A549 (cell line): ENCODE results near the gene LSP1. TPM values are rescaled to one million over a fixed set of nuclear protein-coding genes. Genes with fewer than 3 reads are reported as not detected.

ENCODE experiments used
- ATAC-seq, 2 experiments: fragments of 200-7000 bp in 1 of 2; fragments of >200 bp in 1 of 2; cut with Nextera tagmentation in 1 of 2; cut with Tn5 transposase in 1 of 2; 3 replicates each; pipeline versions ENCODE4 v1.8.0 to v1.9.1; 2018 to 2020; ENCODE audit warnings: mild to moderate bottlenecking in 1 of 2, moderate library complexity in 1 of 2
- CTCF ChIA-PET: fragments of 300-600 bp; sonication (Branson Sonifier 250); formaldehyde crosslinking; extraction: SDS; loops from one replicate; lab custom pipeline; 2021; ENCODE audit warnings: antibody characterized with exemption, inconsistent platforms; lab: Yijun Ruan, JAX
- POLR2A ChIA-PET: fragments of 350-600 bp; formaldehyde crosslinking; extraction: SDS; loops from one replicate; lab custom pipeline; 2021; ENCODE audit warnings: antibody characterized with exemption, inconsistent platforms; lab: Yijun Ruan, JAX
- DNase-seq, 2 experiments: peaks; one replicate each; pipeline versions ENCODE4 v3.0.0 to v3.0.0-alpha.2; 2011 to 2016; ENCODE audit warnings: low read depth in 1 of 2, low spot score in 1 of 2
- FAIRE-seq: peaks from 2 replicates; lab custom pipeline; 2011; peaks lifted over from hg19 to GRCh38; lab: Jason Lieb, UNC
- H3K27ac ChIP-seq, 2 experiments: fragments of >200 bp; sonication (Bioruptor Twin); formaldehyde crosslinking; 3 replicates each; pipeline ENCODE4 v1.5.1; 2016 to 2017
- H3K4me1 ChIP-seq: fragments of >200 bp; sonication (Bioruptor Twin); formaldehyde crosslinking; 3 replicates; pipeline ENCODE4 v1.6.1; 2016
- H3K4me2 ChIP-seq: fragments of >200 bp; sonication (Bioruptor Twin); formaldehyde crosslinking; 3 replicates; pipeline ENCODE4 v1.6.1; 2016
- H3K4me3 ChIP-seq: fragments of >200 bp; sonication (Bioruptor Twin); formaldehyde crosslinking; 3 replicates; pipeline ENCODE4 v1.5.1; 2016
- H3K9me3 ChIP-seq: fragments of >200 bp; sonication (Bioruptor Twin); formaldehyde crosslinking; 3 replicates; pipeline ENCODE4 v1.6.1; 2016
- CBX2 ChIP-seq: fragments of 200-600 bp; sonication (generic); IDR thresholded peaks from 2 replicates; pipeline ENCODE4 v1.6.1; 2016; ENCODE audit warnings: low read depth, mild to moderate bottlenecking, borderline replicate concordance
- CBX8 ChIP-seq: fragments of 200-600 bp; sonication (generic); IDR thresholded peaks from 2 replicates; pipeline ENCODE4 v1.6.1; 2016
- CHD2 ChIP-seq: fragments of 150-350 bp; IDR thresholded peaks from 2 replicates; pipeline ENCODE4 v1.6.1; 2014; ENCODE audit warnings: low read length; ENCODE audit not compliant: partially characterized antibody
- EHF ChIP-seq: fragments of 250-450 bp; sonication (Bioruptor Pico); IDR thresholded peaks from 2 replicates; pipeline ENCODE4 v1.5.0; 2020; ENCODE audit warnings: mild to moderate bottlenecking
- FOXS1 ChIP-seq: fragments of 250-450 bp; sonication (Bioruptor Pico); IDR thresholded peaks from 2 replicates; pipeline ENCODE4 v1.5.0; 2020; ENCODE audit warnings: mild to moderate bottlenecking, moderate library complexity
- GATA3 ChIP-seq: IDR thresholded peaks from 2 replicates; pipeline ENCODE4 v1.6.1; 2012; ENCODE audit warnings: borderline replicate concordance
- HOXB5 ChIP-seq: fragments of 250-450 bp; sonication (Bioruptor Pico); IDR thresholded peaks from 2 replicates; pipeline ENCODE4 v1.5.0; 2020; ENCODE audit warnings: mild to moderate bottlenecking, moderate library complexity
- JUNB ChIP-seq: fragments of >200 bp; sonication (Bioruptor Twin); formaldehyde crosslinking; IDR thresholded peaks from 2 replicates; pipeline ENCODE4 v1.6.1; 2016
- KDM1A ChIP-seq: fragments of 200-600 bp; sonication (generic); IDR thresholded peaks from 2 replicates; pipeline ENCODE4 v1.6.1; 2016; ENCODE audit warnings: low read depth, mild to moderate bottlenecking
- MAFK ChIP-seq: fragments of 450-650 bp; IDR thresholded peaks from 2 replicates; pipeline ENCODE4 v1.6.1; 2014; ENCODE audit not compliant: partially characterized antibody
- NFE2L2 ChIP-seq: fragments of 150-350 bp; conservative IDR thresholded peaks from 2 replicates; pipeline ENCODE4 v1.6.1; 2014; ENCODE audit warnings: low read length
- NPAS2 ChIP-seq: fragments of 250-450 bp; sonication (Bioruptor Pico); IDR thresholded peaks from 2 replicates; pipeline ENCODE4 v1.8.0; 2022; ENCODE audit warnings: mild to moderate bottlenecking, moderate library complexity, borderline replicate concordance
- POLR2A ChIP-seq: IDR thresholded peaks from 2 replicates; pipeline ENCODE4 v1.6.1; 2012; ENCODE audit warnings: mild to moderate bottlenecking, low read length
- RARB ChIP-seq: fragments of 250-450 bp; sonication (Bioruptor Pico); IDR thresholded peaks from 2 replicates; pipeline ENCODE4 v1.8.0; 2021; ENCODE audit warnings: mild to moderate bottlenecking, moderate library complexity
- RCOR1 ChIP-seq: fragments of 150-350 bp; IDR thresholded peaks from 2 replicates; pipeline ENCODE4 v1.6.1; 2014; ENCODE audit warnings: antibody characterized with exemption, low read length, low read depth
- RNF2 ChIP-seq: fragments of 200-600 bp; sonication (generic); IDR thresholded peaks from 2 replicates; pipeline ENCODE4 v1.6.1; 2016; ENCODE audit warnings: low read depth, mild to moderate bottlenecking, antibody characterized with exemption, moderate library complexity, borderline replicate concordance
- TFCP2L1 ChIP-seq: fragments of 250-450 bp; sonication (Bioruptor Pico); IDR thresholded peaks from 2 replicates; pipeline ENCODE4 v1.5.0; 2021; ENCODE audit warnings: mild to moderate bottlenecking
- ZFP36 ChIP-seq: fragments of 450-650 bp; IDR thresholded peaks from 2 replicates; pipeline ENCODE4 v1.6.1; 2014; ENCODE audit warnings: borderline replicate concordance; ENCODE audit not compliant: partially characterized antibody
- ZNF302 ChIP-seq: fragments of 250-450 bp; sonication (Bioruptor Pico); IDR thresholded peaks from 2 replicates; pipeline ENCODE4 v1.9.0; 2021; ENCODE audit warnings: inconsistent platforms, mild to moderate bottlenecking, moderate library complexity
- ZSCAN20 ChIP-seq: fragments of 250-450 bp; sonication (Bioruptor Pico); IDR thresholded peaks from 2 replicates; pipeline ENCODE4 v1.8.0; 2022; ENCODE audit warnings: mild to moderate bottlenecking, moderate library complexity
- WGBS: methylation state at CpG from one replicate; pipeline ENCODE4 v1.1.6; 2017; ENCODE audit errors: missing lambda C conversion rate; 5-methylcytosine and 5-hydroxymethylcytosine counted together
- polyA plus RNA-seq, 4 experiments: library from polyadenylated mRNA; depleted of rRNA in 3 of 4; stranded (reverse); fragments of >200 nt; fragmentation: RNase III in 1 of 4; extraction: RNeasy Plus Mini Kit Qiagen cat#74134 plus additional on column Dnase treatment in 1 of 4; gene quantifications; 2 replicates in 3 of 4; 3 replicates in 1 of 4; pipeline ENCODE4 v1.2.3, GENCODE V29; 2011 to 2017
- TF ChIP-seq, protein P1 (sequence below): IDR thresholded peaks from 2 replicates; pipeline ENCODE4 v1.6.1; 2012; ENCODE audit warnings: low read depth, borderline replicate concordance
- TF ChIP-seq, protein P2 (sequence below): IDR thresholded peaks from 2 replicates; pipeline ENCODE4 v1.6.1; 2012
- TF ChIP-seq, protein P3 (sequence below): IDR thresholded peaks from 2 replicates; pipeline ENCODE4 v1.6.1; 2012
- TF ChIP-seq, protein P4 (sequence below): fragments of >200 bp; sonication (Bioruptor Twin); formaldehyde crosslinking; IDR thresholded peaks from 3 replicates; pipeline ENCODE4 v1.5.1; 2016

The LSP1 gene
- polyA plus RNA-seq, 2 of the 4 experiments (the other 2 are of a cell fraction) = 0.67 to 3.5 TPM

DNA sequence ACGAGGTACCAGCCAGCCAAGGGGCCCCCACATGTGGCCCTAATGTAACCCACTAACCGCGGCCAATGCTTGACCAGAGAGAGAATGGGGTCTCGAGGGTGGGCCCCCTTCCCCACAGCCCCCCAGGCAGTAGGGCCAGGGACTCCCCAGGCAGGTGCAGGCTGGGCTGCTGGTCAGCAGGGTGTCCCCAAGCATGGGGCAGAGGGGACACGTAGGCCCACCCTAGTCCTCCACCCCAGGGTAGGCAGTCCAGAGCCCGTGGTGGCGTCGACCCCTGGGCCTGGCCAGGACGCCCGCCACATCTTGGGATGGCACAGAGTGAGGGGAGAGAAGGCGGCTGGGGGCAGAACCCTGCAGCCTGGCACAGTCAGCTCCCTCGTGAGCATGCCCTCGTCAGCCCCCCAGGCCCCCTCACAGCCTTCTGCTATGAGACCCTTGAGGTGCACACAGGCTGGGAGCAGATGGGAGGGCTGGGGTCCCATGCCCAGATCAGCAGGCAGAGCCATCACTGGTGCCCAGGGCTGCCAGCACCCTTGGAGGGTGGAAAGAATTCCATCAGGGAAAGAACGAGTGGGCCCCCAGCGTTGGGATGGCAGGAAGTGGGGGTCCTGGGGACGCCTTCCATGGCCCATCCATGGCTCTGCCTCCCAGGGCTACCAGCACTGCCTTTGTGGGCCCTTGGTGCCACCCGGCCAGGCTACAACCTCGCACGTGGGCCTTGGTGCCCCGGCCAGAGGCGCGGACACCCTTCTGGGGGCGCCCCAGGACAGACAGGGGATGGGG, 72.7 kb downstream of the LSP1 start:
- H3K9me3 ChIP-seq = no peaks in the 10 kb centered on the region
- TF ChIP-seq EHF (CRISPR knock-in tag) (no peak), GATA3 (no peak), RNF2 (no peak), MAFK (no peak), ZSCAN20 (CRISPR knock-in tag) (no peak), RARB (CRISPR knock-in tag) (no peak), KDM1A (no peak), CHD2 (no peak), FOXS1 (CRISPR knock-in tag) (no peak), CBX8 (no peak), TFCP2L1 (no peak), NPAS2 (CRISPR knock-in tag) (no peak), CBX2 (no peak), HOXB5 (CRISPR knock-in tag) (no peak), JUNB (no peak)
- TF ChIP-seq, protein P1, sequence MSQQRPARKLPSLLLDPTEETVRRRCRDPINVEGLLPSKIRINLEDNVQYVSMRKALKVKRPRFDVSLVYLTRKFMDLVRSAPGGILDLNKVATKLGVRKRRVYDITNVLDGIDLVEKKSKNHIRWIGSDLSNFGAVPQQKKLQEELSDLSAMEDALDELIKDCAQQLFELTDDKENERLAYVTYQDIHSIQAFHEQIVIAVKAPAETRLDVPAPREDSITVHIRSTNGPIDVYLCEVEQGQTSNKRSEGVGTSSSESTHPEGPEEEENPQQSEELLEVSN = no peak
- TF ChIP-seq, protein P2, sequence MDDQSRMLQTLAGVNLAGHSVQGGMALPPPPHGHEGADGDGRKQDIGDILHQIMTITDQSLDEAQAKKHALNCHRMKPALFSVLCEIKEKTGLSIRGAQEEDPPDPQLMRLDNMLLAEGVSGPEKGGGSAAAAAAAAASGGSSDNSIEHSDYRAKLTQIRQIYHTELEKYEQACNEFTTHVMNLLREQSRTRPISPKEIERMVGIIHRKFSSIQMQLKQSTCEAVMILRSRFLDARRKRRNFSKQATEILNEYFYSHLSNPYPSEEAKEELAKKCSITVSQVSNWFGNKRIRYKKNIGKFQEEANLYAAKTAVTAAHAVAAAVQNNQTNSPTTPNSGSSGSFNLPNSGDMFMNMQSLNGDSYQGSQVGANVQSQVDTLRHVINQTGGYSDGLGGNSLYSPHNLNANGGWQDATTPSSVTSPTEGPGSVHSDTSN = no peak
- TF ChIP-seq, protein P3, sequence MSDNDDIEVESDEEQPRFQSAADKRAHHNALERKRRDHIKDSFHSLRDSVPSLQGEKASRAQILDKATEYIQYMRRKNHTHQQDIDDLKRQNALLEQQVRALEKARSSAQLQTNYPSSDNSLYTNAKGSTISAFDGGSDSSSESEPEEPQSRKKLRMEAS = no peak
- H3K4me2 ChIP-seq = no peak overlapping the region
- DNase-seq = no peak
- no peak overlapping the region for H3K27ac ChIP-seq
- no peak for FAIRE-seq
- ChIA-PET POLR2A (no interaction called here), CTCF (interaction anchor here (1.0 to 1.1 kb wide), 2 partner anchors 9 to 43 kb away, joined by 3 read pairs; no protein-coding TSS in a partner anchor)
- 73% methylated on average over 10 of the region's 23 CpGs for WGBS
- no peaks in the 10 kb centered on the region for H3K4me1 ChIP-seq
- H3K4me3 ChIP-seq = no peak overlapping the region
- ATAC-seq = no peak

DNA sequence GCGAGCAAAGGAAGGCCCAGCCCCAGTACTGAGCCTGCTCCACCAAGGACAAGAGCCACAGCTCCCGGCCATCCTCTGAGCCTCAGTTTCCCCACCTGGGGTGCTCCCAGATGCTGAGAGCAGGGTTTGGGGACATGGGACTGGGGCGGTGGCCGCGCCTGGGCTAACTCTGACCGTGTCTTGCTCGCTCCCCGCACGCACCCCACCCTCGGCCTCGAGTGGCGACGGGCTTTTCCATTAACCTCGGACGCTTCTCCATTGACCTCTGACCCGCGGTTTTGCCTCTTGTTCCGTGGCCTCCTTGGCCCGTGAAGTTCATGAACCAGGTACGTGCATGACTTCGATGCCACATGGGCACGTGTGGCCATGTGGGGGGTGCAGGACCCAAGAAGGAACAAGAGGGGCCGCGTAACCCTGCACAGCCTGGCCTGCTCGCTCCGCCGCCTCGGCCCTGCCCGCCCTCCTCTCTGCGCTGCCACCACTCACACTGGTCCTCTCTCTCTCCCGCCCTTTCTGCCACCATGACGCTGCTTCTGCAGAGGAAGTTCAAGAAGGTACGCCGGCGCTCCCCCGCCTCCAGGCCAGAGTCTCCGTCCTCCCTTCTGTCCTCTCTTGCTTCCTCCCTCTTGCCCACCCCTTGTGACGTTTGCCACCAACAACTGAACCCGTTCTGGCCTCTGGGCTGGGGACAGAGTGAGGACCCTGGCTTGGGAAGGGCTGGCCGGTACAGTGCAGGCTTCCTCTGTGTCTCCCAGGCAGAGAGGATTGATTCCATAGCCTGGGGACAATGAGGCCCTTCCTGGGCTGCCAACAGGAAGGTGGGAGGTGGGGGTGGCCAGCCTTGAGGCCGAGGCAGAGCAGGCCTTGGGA, 73.5 kb downstream of the LSP1 start:
- no peak overlapping the region for H3K27ac ChIP-seq
- no peaks in the 10 kb centered on the region for H3K4me1 ChIP-seq
- H3K4me2 ChIP-seq = no peak overlapping the region
- POLR2A ChIA-PET = no interaction called here
- CTCF ChIA-PET = interaction anchor here (1.0 to 1.1 kb wide), 3 partner anchors 10 to 274 kb away, joined by 3 read pairs; no protein-coding TSS in a partner anchor
- no peak for ATAC-seq
- no peaks in the 10 kb centered on the region for H3K9me3 ChIP-seq
- TF ChIP-seq ZNF302 (CRISPR knock-in tag) (no peak), ZFP36 (no peak), POLR2A (no peak), KDM1A (no peak), NFE2L2 (no peak), ZSCAN20 (CRISPR knock-in tag) (no peak), EHF (CRISPR knock-in tag) (no peak), RARB (CRISPR knock-in tag) (no peak), RCOR1 (no peak)
- TF ChIP-seq, protein P1 = no peak
- TF ChIP-seq, protein P2 = no peak
- TF ChIP-seq, protein P3 = no peak
- TF ChIP-seq, protein P4, sequence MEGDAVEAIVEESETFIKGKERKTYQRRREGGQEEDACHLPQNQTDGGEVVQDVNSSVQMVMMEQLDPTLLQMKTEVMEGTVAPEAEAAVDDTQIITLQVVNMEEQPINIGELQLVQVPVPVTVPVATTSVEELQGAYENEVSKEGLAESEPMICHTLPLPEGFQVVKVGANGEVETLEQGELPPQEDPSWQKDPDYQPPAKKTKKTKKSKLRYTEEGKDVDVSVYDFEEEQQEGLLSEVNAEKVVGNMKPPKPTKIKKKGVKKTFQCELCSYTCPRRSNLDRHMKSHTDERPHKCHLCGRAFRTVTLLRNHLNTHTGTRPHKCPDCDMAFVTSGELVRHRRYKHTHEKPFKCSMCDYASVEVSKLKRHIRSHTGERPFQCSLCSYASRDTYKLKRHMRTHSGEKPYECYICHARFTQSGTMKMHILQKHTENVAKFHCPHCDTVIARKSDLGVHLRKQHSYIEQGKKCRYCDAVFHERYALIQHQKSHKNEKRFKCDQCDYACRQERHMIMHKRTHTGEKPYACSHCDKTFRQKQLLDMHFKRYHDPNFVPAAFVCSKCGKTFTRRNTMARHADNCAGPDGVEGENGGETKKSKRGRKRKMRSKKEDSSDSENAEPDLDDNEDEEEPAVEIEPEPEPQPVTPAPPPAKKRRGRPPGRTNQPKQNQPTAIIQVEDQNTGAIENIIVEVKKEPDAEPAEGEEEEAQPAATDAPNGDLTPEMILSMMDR = no peak
- 83% methylated on average over 40 of the region's 41 CpGs for WGBS
- no peak for DNase-seq
- no peak for FAIRE-seq
- H3K4me3 ChIP-seq = no peak overlapping the region
